HG03571 (cell line): ENCODE measurements around the gene HTR2B.
"Not testable (repeated sequence)": the region's sequence is repeated elsewhere in the genome, so short reads cannot be mapped to it uniquely, and the experiment has no call there.

Experiments
- ATAC-seq: cut with Tn5 transposase; IDR thresholded peaks from one replicate; pipeline ENCODE4 v1.9.1; 2021; ENCODE audit not compliant: unreplicated experiment

The HTR2B gene

GRCh38 chr2:231099918-231100317, 24.9 kb downstream of the HTR2B start:
- no peak for ATAC-seq

- no peak for ATAC-seq
Observed at GRCh38 chr2:231094736-231095346, 30.0 kb downstream of the HTR2B start.

DNA sequence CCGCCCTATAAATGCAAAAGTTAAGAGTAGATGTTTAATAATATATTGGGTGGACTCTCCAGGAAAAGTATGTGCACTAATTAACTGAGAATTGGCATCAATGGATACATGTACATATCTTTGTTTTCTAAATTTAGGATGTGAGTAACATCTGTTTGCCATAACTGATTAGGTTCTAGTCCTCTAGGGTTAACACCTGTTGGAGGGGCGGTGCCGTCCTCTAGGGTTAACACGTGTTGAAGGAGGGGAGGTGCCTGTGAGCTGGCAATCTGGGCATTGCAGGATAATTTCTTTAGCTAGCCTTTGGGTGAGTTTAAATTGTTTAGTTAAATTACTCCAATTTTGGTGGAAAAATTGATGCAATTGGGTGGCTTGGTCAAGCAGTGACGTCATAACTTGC, 30.9 kb downstream of the HTR2B start:
- ATAC-seq: no peak

DNA sequence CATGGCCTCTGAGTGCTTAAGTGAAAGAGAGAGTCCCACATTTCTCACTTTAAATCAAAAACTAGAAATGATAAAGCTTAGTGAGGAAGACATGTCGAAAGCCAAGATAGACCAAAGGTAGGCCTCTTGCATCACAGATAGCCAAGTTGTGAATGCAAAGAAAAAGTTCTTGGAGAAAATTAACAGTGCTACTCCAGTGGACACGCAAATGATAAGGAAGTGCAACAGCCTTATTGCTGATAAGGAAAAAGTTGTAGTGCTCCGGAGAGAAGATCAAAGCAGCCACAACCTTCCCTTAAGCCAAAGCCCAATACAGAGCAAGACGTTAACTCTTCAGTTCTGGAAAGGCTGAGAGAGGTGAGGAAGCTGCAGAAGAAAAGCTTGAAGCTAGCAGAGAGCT, 36.1 kb downstream of the HTR2B start:
- ATAC-seq: no peak

DNA sequence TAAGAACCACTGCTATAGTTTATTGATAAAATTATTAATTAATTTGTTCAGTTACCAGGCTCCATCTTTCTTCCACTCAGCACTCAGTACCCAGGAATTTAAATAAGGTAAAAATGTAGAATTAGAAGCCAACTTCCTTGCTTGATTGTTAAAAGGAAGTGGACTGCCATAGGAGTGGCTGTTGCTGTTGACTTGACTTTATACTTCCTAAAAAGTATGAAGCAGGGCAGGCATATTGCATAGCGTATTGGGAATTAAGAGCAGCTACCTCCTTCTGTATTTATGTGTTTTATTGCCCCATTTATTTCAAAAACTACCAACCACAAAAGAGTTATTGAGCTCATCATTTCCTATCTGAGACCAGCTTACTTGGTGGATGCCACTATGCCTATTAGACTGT, 40.3 kb downstream of the HTR2B start:
- ATAC-seq: no peak

DNA sequence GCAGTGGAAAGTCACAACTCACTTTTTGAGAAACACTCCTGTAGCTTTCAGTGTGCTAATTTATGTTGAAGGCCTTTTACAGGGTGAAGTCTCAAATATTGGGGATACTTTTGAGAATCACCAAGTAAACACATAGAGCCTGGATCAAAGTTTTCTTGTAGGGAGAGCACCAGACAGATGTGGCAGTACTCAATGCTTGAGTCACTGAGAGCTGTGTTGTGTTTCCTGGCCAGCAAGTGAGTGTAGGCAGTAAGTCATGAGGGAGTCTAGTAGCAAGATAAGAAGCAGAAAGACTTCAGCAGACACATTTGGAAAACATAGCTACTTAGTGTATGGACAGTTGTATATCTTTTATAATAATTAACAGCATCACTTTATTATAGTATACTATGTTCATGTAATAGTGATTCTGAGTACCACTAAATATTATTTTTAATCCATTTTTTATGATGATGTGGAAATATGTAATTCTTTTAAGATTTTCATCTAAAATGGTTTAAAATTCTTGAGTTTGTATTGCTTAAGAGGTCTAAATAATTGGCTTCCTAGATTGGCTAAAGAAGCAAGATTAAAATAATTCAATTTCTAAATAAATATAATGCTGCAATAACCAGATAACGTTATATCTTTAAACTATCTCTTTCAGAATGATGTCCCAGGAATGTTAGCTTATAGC, 55.3 kb downstream of the HTR2B start:
- no peak for ATAC-seq

GRCh38 chr2:231068525-231069222, 56.2 kb downstream of the HTR2B start:
- ATAC-seq: no peak

GRCh38 chr2:231067531-231067930, 57.3 kb downstream of the HTR2B start:
- ATAC-seq: not testable (repeated sequence)

GRCh38 chr2:231065966-231066365, 58.9 kb downstream of the HTR2B start:
- ATAC-seq: no peak

GRCh38 chr2:231063347-231063746, 61.5 kb downstream of the HTR2B start:
- no peak for ATAC-seq

GRCh38 chr2:231062776-231063175, 62.1 kb downstream of the HTR2B start:
- ATAC-seq: no peak

DNA sequence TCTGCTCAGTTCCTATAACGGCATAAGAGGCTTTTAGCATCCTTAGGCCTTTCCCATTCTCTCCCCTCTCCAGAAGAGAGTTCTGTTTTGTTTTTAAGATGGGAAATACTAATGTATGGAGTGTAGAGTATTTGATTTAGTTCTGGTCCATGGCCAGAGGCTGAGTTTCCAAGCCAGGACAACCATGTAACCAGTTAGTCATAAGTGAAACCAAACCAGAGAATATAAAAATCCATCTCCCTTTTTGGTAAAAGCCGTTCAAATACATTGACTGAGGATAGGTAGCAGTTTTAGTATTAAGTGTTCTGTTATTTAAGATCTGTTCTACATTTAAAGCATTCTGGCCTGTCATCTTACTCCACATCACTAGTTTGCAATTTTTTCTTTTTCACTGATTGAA, 65.1 kb downstream of the HTR2B start:
- ATAC-seq: no peak

- ATAC-seq: no peak
Observed at GRCh38 chr2:231058761-231059550, 65.9 kb downstream of the HTR2B start.
